ENCODE results near the gene CCS. TPM values are rescaled to one million over a fixed set of nuclear protein-coding genes. Genes with fewer than 3 reads are reported as not detected.
"Not testable (repeated sequence)": the region's sequence is repeated elsewhere in the genome, so short reads cannot be mapped to it uniquely, and the experiment has no call there.

Gene CCS
- total RNA-seq, 3 donors from 2014 or later: 27.5 to 44.2 (median 33.1) TPM

- Histone ChIP-seq H3K27me3 (no peaks in the 10 kb centered on the region), H3K36me3 (no peaks in the 10 kb centered on the region), H3K27ac (peak overlapping the region; percentile 95), H3K9me3 (no peaks in the 10 kb centered on the region), H3K4me3 (peak overlapping the region; percentile 74 to 91 (median 78)), H3K4me1 (peaks cover 4 to 55% of the 10 kb centered on the region in 2 donors)
- intact Hi-C loops (cut with DNase I; ENCODE audit: low total_unique reads): no loop called here
- TF ChIP-seq CTCF (IDR thresholded peaks at IDR 0.05) (no peak), POLR2AphosphoS5 (IDR thresholded peaks at IDR 0.05) (no peak), POLR2A (IDR thresholded peaks at IDR 0.05) (no peak)
- no peak for DNase-seq (ENCODE audit: low spot score in 2 of 2)
These were observed 46.3 kb downstream of the CCS start for GRCh38 chr11:66639066-66639813.

DNA sequence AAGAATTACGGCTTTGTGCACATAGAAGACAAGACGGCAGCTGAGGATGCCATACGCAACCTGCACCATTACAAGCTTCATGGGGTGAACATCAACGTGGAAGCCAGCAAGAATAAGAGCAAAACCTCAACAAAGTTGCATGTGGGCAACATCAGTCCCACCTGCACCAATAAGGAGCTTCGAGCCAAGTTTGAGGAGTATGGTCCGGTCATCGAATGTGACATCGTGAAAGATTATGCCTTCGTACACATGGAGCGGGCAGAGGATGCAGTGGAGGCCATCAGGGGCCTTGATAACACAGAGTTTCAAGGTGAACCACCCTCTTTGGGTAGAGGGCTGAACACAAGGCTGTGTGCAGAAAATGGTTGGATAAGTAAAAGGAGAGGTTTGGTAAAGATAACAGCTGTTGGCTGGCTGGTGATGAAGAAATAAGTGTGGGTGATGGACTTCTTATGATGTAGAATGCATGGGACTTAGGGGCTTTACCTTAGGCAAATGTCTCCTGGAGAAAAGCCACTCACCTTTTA lies 46.9 kb downstream of the CCS start:
- H3K4me1 ChIP-seq: peaks cover 4 to 61% of the 10 kb centered on the region in 2 donors
- peak overlapping the region; percentile 74 to 91 (median 78) for H3K4me3 ChIP-seq
- not testable (repeated sequence) for H3K27me3 ChIP-seq; H3K36me3 ChIP-seq; DNase-seq (ENCODE audit: low spot score in 2 of 2); H3K9me3 ChIP-seq
- peak in 1 of 3 donors; percentile 19 for TF ChIP-seq POLR2AphosphoS5 (IDR thresholded peaks at IDR 0.05)
- intact Hi-C loops (cut with DNase I; ENCODE audit: low total_unique reads): loop anchor here (10.0 kb wide), 1 partner anchor 355 kb away; the partner anchor contains the start of gene YIF1A
- H3K27ac ChIP-seq: peak overlapping the region; percentile 95

- Histone ChIP-seq H3K4me1 (peaks cover 7 to 64% of the 10 kb centered on the region in 2 donors), H3K27ac (no peak overlapping the region), H3K27me3 (no peaks in the 10 kb centered on the region), H3K9me3 (no peaks in the 10 kb centered on the region), H3K4me3 (peak overlapping the region; percentile 1 to 91 (median 78)), H3K36me3 (no peaks in the 10 kb centered on the region)
- no peak for TF ChIP-seq POLR2A (IDR thresholded peaks at IDR 0.05)
- TF ChIP-seq POLR2AphosphoS5 (IDR thresholded peaks at IDR 0.05): no peak
- no peak for TF ChIP-seq CTCF (IDR thresholded peaks at IDR 0.05)
- DNase-seq (ENCODE audit: low spot score in 2 of 2): no peak
- intact Hi-C loops (cut with DNase I; ENCODE audit: low total_unique reads): loop anchor here (10.0 kb wide), 1 partner anchor 357 kb away; the partner anchor contains the start of gene YIF1A
These were observed 48.8 kb downstream of the CCS start for GRCh38 chr11:66641834-66642233.

DNA sequence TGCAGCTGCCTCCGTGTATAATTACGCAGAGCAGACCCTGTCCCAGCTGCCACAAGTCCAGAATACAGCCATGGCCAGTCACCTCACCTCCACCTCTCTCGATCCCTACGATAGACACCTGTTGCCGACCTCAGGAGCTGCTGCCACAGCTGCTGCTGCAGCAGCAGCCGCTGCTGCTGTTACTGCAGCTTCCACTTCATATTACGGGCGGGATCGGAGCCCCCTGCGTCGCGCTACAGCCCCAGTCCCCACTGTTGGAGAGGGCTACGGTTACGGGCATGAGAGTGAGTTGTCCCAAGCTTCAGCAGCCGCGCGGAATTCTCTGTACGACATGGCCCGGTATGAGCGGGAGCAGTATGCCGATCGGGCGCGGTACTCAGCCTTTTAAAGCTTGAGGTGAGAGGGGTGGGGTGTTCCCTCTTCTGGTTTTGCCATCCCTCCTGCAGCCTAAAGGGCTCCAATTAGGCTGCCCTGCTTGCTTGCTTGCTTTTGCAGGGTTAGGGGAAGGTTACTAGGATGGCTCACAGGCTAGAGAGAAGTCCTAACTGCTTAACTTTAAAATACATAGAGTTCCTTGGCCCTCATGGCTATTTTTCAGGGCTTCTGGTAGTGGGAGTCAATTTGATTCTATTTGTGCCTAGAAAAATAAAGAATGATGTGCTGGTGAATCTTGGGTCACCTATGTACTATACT lies 50.9 kb downstream of the CCS start:
- H3K36me3 ChIP-seq: no peaks in the 10 kb centered on the region
- TF ChIP-seq POLR2AphosphoS5 (IDR thresholded peaks at IDR 0.05): no peak
- no peak for TF ChIP-seq POLR2A (IDR thresholded peaks at IDR 0.05)
- H3K27me3 ChIP-seq: no peaks in the 10 kb centered on the region
- DNase-seq (ENCODE audit: low spot score in 2 of 2): no peak
- peaks cover 7 to 58% of the 10 kb centered on the region in 2 donors for H3K4me1 ChIP-seq
- H3K27ac ChIP-seq: no peak overlapping the region
- peak overlapping the region in 2 of 3 donors; percentile 38 to 78 for H3K4me3 ChIP-seq
- intact Hi-C loops (cut with DNase I; ENCODE audit: low total_unique reads): loop anchor here (10.0 kb wide), 1 partner anchor 359 kb away; the partner anchor contains the start of gene YIF1A
- H3K9me3 ChIP-seq: no peaks in the 10 kb centered on the region

DNA sequence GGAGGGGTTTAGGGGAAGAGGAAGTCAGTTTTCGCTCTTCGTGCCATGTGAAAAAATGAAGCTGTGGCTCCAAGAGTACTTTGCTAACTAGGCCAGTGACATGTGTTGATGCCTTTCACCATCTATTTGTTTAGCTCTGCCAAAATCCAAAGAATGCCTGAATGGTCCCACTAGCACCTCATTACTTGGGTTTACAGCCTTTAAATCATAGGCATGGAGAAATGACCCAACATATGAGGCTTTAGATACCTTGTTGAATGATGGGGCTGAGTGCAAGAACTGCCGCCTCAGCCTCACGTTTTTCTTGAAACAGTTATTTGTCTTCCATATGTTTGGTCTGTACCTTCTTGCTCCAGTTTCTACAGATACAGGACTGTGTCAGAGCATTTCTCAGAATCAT lies 53.8 kb downstream of the CCS start:
- H3K9me3 ChIP-seq: no peaks in the 10 kb centered on the region
- H3K27ac ChIP-seq: no peak overlapping the region
- intact Hi-C loops (cut with DNase I; ENCODE audit: low total_unique reads): loop anchor here (10.0 kb wide), 1 partner anchor 362 kb away; the partner anchor contains the start of gene YIF1A
- DNase-seq (ENCODE audit: low spot score in 2 of 2): no peak
- TF ChIP-seq POLR2AphosphoS5 (IDR thresholded peaks at IDR 0.05): no peak
- TF ChIP-seq POLR2A (IDR thresholded peaks at IDR 0.05): no peak
- TF ChIP-seq CTCF (IDR thresholded peaks at IDR 0.05): no peak
- no peak overlapping the region for H3K4me3 ChIP-seq
- H3K27me3 ChIP-seq: no peaks in the 10 kb centered on the region
- peaks cover 7 to 33% of the 10 kb centered on the region in 2 donors for H3K4me1 ChIP-seq
- H3K36me3 ChIP-seq: no peaks in the 10 kb centered on the region
